ENCODE measurements around the gene CACNG5.

The CACNG5 gene

GRCh38 chr17:66790501-66791061, 44.3 kb upstream of the CACNG5 start:
- DNase-seq (ENCODE audit: low spot score), result no peak
- Histone ChIP-seq H3K9me3 (ENCODE audit: severe bottlenecking) (no peaks in the 10 kb centered on the region), H3K4me3 (ENCODE audit: severe bottlenecking) (no peak overlapping the region), H3K4me1 (ENCODE audit: insufficient read depth, poor library complexity, severe bottlenecking) (no peaks in the 10 kb centered on the region), H3K27ac (ENCODE audit: poor library complexity, severe bottlenecking) (no peak overlapping the region), H3K36me3 (ENCODE audit: low read depth) (no peaks in the 10 kb centered on the region), H3K27me3 (ENCODE audit: insufficient read depth, poor library complexity, severe bottlenecking) (no peaks in the 10 kb centered on the region)
- no peak for ATAC-seq (ENCODE audit: low read depth)
- TF ChIP-seq, protein P1, sequence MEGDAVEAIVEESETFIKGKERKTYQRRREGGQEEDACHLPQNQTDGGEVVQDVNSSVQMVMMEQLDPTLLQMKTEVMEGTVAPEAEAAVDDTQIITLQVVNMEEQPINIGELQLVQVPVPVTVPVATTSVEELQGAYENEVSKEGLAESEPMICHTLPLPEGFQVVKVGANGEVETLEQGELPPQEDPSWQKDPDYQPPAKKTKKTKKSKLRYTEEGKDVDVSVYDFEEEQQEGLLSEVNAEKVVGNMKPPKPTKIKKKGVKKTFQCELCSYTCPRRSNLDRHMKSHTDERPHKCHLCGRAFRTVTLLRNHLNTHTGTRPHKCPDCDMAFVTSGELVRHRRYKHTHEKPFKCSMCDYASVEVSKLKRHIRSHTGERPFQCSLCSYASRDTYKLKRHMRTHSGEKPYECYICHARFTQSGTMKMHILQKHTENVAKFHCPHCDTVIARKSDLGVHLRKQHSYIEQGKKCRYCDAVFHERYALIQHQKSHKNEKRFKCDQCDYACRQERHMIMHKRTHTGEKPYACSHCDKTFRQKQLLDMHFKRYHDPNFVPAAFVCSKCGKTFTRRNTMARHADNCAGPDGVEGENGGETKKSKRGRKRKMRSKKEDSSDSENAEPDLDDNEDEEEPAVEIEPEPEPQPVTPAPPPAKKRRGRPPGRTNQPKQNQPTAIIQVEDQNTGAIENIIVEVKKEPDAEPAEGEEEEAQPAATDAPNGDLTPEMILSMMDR (IDR thresholded peaks at IDR 0.05; ENCODE audit: poor library complexity, severe bottlenecking), result no peak

GRCh38 chr17:66791347-66791746, 43.6 kb upstream of the CACNG5 start:
- Histone ChIP-seq H3K27me3 (ENCODE audit: insufficient read depth, poor library complexity, severe bottlenecking) (no peaks in the 10 kb centered on the region), H3K9me3 (ENCODE audit: severe bottlenecking) (no peaks in the 10 kb centered on the region), H3K4me1 (ENCODE audit: insufficient read depth, poor library complexity, severe bottlenecking) (no peaks in the 10 kb centered on the region), H3K4me3 (ENCODE audit: severe bottlenecking) (no peak overlapping the region), H3K36me3 (ENCODE audit: low read depth) (no peaks in the 10 kb centered on the region), H3K27ac (ENCODE audit: poor library complexity, severe bottlenecking) (no peak overlapping the region)
- TF ChIP-seq, protein P1 (IDR thresholded peaks at IDR 0.05; ENCODE audit: poor library complexity, severe bottlenecking), result no peak
- ATAC-seq (ENCODE audit: low read depth) (no peak), DNase-seq (ENCODE audit: low spot score) (no peak)

- Histone ChIP-seq H3K27me3 (ENCODE audit: insufficient read depth, poor library complexity, severe bottlenecking) (no peaks in the 10 kb centered on the region), H3K4me3 (ENCODE audit: severe bottlenecking) (no peak overlapping the region), H3K9me3 (ENCODE audit: severe bottlenecking) (no peaks in the 10 kb centered on the region), H3K27ac (ENCODE audit: poor library complexity, severe bottlenecking) (no peak overlapping the region), H3K36me3 (ENCODE audit: low read depth) (no peaks in the 10 kb centered on the region), H3K4me1 (ENCODE audit: insufficient read depth, poor library complexity, severe bottlenecking) (no peaks in the 10 kb centered on the region)
- ATAC-seq (ENCODE audit: low read depth) (no peak), DNase-seq (ENCODE audit: low spot score) (no peak)
- TF ChIP-seq, protein P1 (IDR thresholded peaks at IDR 0.05; ENCODE audit: poor library complexity, severe bottlenecking), result no peak
Observed at GRCh38 chr17:66793814-66794213, 41.1 kb upstream of the CACNG5 start.

DNA sequence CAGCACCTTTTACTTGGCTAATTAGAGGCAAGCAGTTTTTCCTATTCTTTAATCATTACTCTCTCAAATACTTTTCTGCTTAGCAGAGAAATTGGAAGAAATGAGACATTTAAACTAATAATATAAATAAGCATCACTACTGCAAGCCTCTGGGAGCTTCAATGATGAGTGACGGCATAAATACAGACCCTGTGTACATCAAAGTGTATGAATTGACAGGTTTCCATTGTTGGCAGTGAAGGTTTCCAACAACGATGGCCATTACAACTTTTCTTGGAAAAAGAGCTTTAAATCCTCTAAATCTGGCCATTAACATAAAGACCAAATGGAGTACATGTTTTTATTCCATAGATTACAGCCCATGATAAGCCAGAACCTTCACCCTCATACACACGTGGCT, 39.4 kb upstream of the CACNG5 start:
- no peak overlapping the region for H3K4me3 ChIP-seq (ENCODE audit: severe bottlenecking)
- H3K9me3 ChIP-seq (ENCODE audit: severe bottlenecking), result no peaks in the 10 kb centered on the region
- no peaks in the 10 kb centered on the region for H3K4me1 ChIP-seq (ENCODE audit: insufficient read depth, poor library complexity, severe bottlenecking)
- H3K27me3 ChIP-seq (ENCODE audit: insufficient read depth, poor library complexity, severe bottlenecking), result no peaks in the 10 kb centered on the region
- H3K36me3 ChIP-seq (ENCODE audit: low read depth), result no peaks in the 10 kb centered on the region
- TF ChIP-seq, protein P1 (IDR thresholded peaks at IDR 0.05; ENCODE audit: poor library complexity, severe bottlenecking), result no peak
- no peak for ATAC-seq (ENCODE audit: low read depth)
- DNase-seq (ENCODE audit: low spot score), result no peak
- no peak overlapping the region for H3K27ac ChIP-seq (ENCODE audit: poor library complexity, severe bottlenecking)

DNA sequence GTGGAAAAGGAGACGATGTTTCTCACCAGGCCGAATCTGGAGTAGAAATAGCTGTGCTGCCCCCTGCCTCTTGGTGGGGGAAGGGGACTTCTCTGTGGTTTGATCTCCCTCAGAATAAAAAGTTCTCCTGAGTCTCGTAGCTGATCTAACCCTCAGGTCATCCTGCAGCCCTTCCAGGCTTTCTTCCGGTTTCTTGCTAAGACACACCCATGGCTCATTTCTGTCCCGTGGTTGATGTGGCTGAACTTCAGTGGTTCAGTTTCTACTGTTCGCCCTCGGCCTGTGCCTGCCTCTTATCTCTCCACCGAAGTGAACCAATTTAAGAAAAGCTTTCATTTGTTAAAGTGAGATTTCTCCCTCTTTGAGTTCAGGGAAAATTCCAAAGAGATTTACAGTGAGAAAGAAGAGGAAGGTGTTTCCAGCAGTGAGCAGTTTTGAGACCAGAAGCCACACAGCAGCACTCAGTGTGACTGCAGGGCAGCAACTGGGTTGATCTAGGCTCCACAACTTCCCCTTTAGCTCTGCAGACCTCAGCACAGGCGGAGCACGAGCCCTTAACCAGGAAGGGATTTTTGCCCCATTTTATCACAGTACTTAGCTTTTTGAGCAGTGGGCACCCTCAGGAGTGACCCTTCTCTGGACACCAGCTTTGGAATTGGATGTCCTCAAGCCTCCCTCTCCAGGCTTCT, 34.9 kb upstream of the CACNG5 start:
- Histone ChIP-seq H3K36me3 (ENCODE audit: low read depth) (no peaks in the 10 kb centered on the region), H3K4me1 (ENCODE audit: insufficient read depth, poor library complexity, severe bottlenecking) (no peaks in the 10 kb centered on the region), H3K9me3 (ENCODE audit: severe bottlenecking) (no peaks in the 10 kb centered on the region), H3K4me3 (ENCODE audit: severe bottlenecking) (no peak overlapping the region), H3K27me3 (ENCODE audit: insufficient read depth, poor library complexity, severe bottlenecking) (no peaks in the 10 kb centered on the region), H3K27ac (ENCODE audit: poor library complexity, severe bottlenecking) (no peak overlapping the region)
- TF ChIP-seq, protein P1 (IDR thresholded peaks at IDR 0.05; ENCODE audit: poor library complexity, severe bottlenecking), result no peak
- DNase-seq (ENCODE audit: low spot score) (no peak), ATAC-seq (ENCODE audit: low read depth) (no peak)
